Neutrophil (primary cell): ENCODE measurements around the gene FANK1.
"Not testable (repeated sequence)": the region's sequence is repeated elsewhere in the genome, so short reads cannot be mapped to it uniquely, and the experiment has no call there.

Experiments
- H3K27ac ChIP-seq: fragments of 200-600 bp; sonication (generic); 2 replicates; pipeline ENCODE4 v1.5.1; 2016; ENCODE audit warnings: mild to moderate bottlenecking, moderate library complexity
- H3K27me3 ChIP-seq: fragments of 200-600 bp; sonication (generic); 2 replicates; pipeline ENCODE4 v1.6.0; 2016; ENCODE audit warnings: mild to moderate bottlenecking
- H3K36me3 ChIP-seq: fragments of 200-600 bp; sonication (generic); 2 replicates; pipeline ENCODE4 v1.5.1; 2017
- H3K4me1 ChIP-seq, 2 experiments: fragments of 200-600 bp in 1 of 2; sonication (generic) in 1 of 2; 1 replicate in 1 of 2; 2 replicates in 1 of 2; pipeline versions ENCODE4 v1.5.1 to v1.6.1; 2013 to 2016; ENCODE audit warnings: low read depth in 1 of 2, low read length in 1 of 2, mild to moderate bottlenecking in 1 of 2, moderate library complexity in 1 of 2; ENCODE audit not compliant: control insufficient read depth in 1 of 2, insufficient read depth in 1 of 2
- H3K4me3 ChIP-seq, 2 experiments: fragments of 200-600 bp in 1 of 2; sonication (generic) in 1 of 2; 1 replicate in 1 of 2; 2 replicates in 1 of 2; pipeline ENCODE4 v1.5.1; 2013 to 2016; ENCODE audit warnings: low read depth in 1 of 2, low read length in 1 of 2, mild to moderate bottlenecking in 1 of 2, moderate library complexity in 1 of 2
- H3K9me3 ChIP-seq: fragments of 200-600 bp; sonication (generic); 2 replicates; pipeline ENCODE4 v1.5.1; 2016
- CTCF ChIP-seq: fragments of 200-600 bp; sonication (generic); IDR thresholded peaks from 2 replicates; pipeline ENCODE4 v1.5.1; 2016; ENCODE audit warnings: antibody characterized with exemption

Gene FANK1

GRCh38 chr10:125881192-125881591 lies 15.2 kb upstream of the FANK1 start, which contains the start of gene DHX32:
DHX32 (minus strand) TSS chr10:125881292; CDS start chr10:125880824, 468 bp downstream.
- Histone ChIP-seq H3K27me3 (no peaks in the 10 kb centered on the region), H3K36me3 (no peaks in the 10 kb centered on the region), H3K4me3 (no peak within 1 kb of the TSS), H3K4me1 (no peaks in the 10 kb centered on the region), H3K9me3 (no peaks in the 10 kb centered on the region), H3K27ac (no peak within 1 kb of the TSS)
- TF ChIP-seq CTCF = no peak

GRCh38 chr10:125882596-125882995 lies 13.8 kb upstream of the FANK1 start:
- H3K36me3 ChIP-seq = no peaks in the 10 kb centered on the region
- TF ChIP-seq CTCF = no peak

GRCh38 chr10:125883211-125883610 lies 13.2 kb upstream of the FANK1 start:
- no peak for TF ChIP-seq CTCF
- no peak overlapping the region for H3K4me3 ChIP-seq
- no peaks in the 10 kb centered on the region for H3K9me3 ChIP-seq
- no peaks in the 10 kb centered on the region for H3K4me1 ChIP-seq
- no peaks in the 10 kb centered on the region for H3K36me3 ChIP-seq
- H3K27ac ChIP-seq = no peak overlapping the region
- H3K27me3 ChIP-seq = no peaks in the 10 kb centered on the region

More at GRCh38 chr10:125882596-125882995, 13.8 kb upstream of the FANK1 start:
- H3K9me3 ChIP-seq = no peaks in the 10 kb centered on the region
- no peak overlapping the region for H3K4me3 ChIP-seq
- H3K4me1 ChIP-seq = no peaks in the 10 kb centered on the region
- H3K27ac ChIP-seq = no peak overlapping the region
- no peaks in the 10 kb centered on the region for H3K27me3 ChIP-seq

GRCh38 chr10:125886914-125887512 lies 9.4 kb upstream of the FANK1 start:
- no peak for TF ChIP-seq CTCF
- Histone ChIP-seq H3K27me3 (no peaks in the 10 kb centered on the region), H3K36me3 (no peaks in the 10 kb centered on the region), H3K9me3 (no peaks in the 10 kb centered on the region), H3K27ac (no peak overlapping the region), H3K4me1 (no peaks in the 10 kb centered on the region), H3K4me3 (no peak overlapping the region)

GRCh38 chr10:125889441-125889840 lies 6.9 kb upstream of the FANK1 start:
- not testable (repeated sequence) for H3K9me3 ChIP-seq, H3K4me3 ChIP-seq, H3K27ac ChIP-seq, H3K4me1 ChIP-seq, H3K27me3 ChIP-seq, H3K36me3 ChIP-seq

GRCh38 chr10:125892402-125892801 lies 4.0 kb upstream of the FANK1 start:
- H3K4me3 ChIP-seq, H3K36me3 ChIP-seq, H3K9me3 ChIP-seq, H3K27ac ChIP-seq: not testable (repeated sequence)
- Histone ChIP-seq H3K4me1 (peaks cover 4 to 11% of the 10 kb centered on the region in 2 experiments), H3K27me3 (peaks cover 22% of the 10 kb centered on the region)

- not testable (repeated sequence) for H3K4me3 ChIP-seq, H3K36me3 ChIP-seq, H3K9me3 ChIP-seq, H3K27ac ChIP-seq
- H3K27me3 ChIP-seq = peaks cover 24% of the 10 kb centered on the region
- H3K4me1 ChIP-seq = peaks cover 4 to 11% of the 10 kb centered on the region in 2 experiments
Observed at GRCh38 chr10:125894176-125894575, 2.2 kb upstream of the FANK1 start.

GRCh38 chr10:125895130-125896087 lies 955 bp upstream of the FANK1 start:
- H3K27ac ChIP-seq, H3K9me3 ChIP-seq, H3K36me3 ChIP-seq: not testable (repeated sequence)
- H3K27me3 ChIP-seq = peaks cover 24% of the 10 kb centered on the region
- peak overlapping the region; percentile 70 to 81 for H3K4me3 ChIP-seq
- peaks cover 4 to 11% of the 10 kb centered on the region in 2 experiments for H3K4me1 ChIP-seq

GRCh38 chr10:125897317-125897716 lies 953 bp downstream of the FANK1 start:
- H3K4me1 ChIP-seq = peaks cover 4 to 11% of the 10 kb centered on the region in 2 experiments
- H3K27ac ChIP-seq, H3K36me3 ChIP-seq, H3K9me3 ChIP-seq, H3K4me3 ChIP-seq: not testable (repeated sequence)
- H3K27me3 ChIP-seq = peaks cover 24% of the 10 kb centered on the region
